Activated T-helper 17 cell treated with anti-CD3 and anti-CD28 coated beads, Interleukin-2, amount 50 U/mL, for 72 hours (primary cell): ENCODE measurements around the gene PTTG1IP2. TPM values are rescaled to one million over a fixed set of nuclear protein-coding genes. Genes with fewer than 3 reads are reported as not detected.

Source experiments
- total RNA-seq, 2 donors: library from RNA; stranded (reverse); gene quantifications; one replicate each; pipeline ENCODE4 v1.2.3, GENCODE V29; 2022

Gene PTTG1IP2
- total RNA-seq, 2 donors from 2014 or later: not detected

Other genes with a start within 250 kb of the PTTG1IP2 start
- under 1 TPM; 0.35 to 0.42 TPM for gene CFAP69, start 224.5 kb upstream of the PTTG1IP2 start, total RNA-seq
- gene FAM237B, start 148.3 kb upstream of the PTTG1IP2 start, total RNA-seq: not detected
- gene GTPBP10, start 122.9 kb upstream of the PTTG1IP2 start, total RNA-seq: 10 to 100 TPM; 29.5 to 30.4 TPM
- 10 to 100 TPM in 1 of 2 donors, 1 to 10 TPM in 1; 5.6 to 11.0 TPM for gene CLDN12, start 66.2 kb upstream of the PTTG1IP2 start, total RNA-seq
- 1 to 10 TPM in 1 of 2 donors, under 1 TPM in 1; 0.04 to 1.4 TPM for gene CDK14, start 126.7 kb downstream of the PTTG1IP2 start, total RNA-seq